ENCODE data around the gene OR10H5.
"Not testable (repeated sequence)": the region's sequence is repeated elsewhere in the genome, so short reads cannot be mapped to it uniquely, and the experiment has no call there.

Gene OR10H5

DNA sequence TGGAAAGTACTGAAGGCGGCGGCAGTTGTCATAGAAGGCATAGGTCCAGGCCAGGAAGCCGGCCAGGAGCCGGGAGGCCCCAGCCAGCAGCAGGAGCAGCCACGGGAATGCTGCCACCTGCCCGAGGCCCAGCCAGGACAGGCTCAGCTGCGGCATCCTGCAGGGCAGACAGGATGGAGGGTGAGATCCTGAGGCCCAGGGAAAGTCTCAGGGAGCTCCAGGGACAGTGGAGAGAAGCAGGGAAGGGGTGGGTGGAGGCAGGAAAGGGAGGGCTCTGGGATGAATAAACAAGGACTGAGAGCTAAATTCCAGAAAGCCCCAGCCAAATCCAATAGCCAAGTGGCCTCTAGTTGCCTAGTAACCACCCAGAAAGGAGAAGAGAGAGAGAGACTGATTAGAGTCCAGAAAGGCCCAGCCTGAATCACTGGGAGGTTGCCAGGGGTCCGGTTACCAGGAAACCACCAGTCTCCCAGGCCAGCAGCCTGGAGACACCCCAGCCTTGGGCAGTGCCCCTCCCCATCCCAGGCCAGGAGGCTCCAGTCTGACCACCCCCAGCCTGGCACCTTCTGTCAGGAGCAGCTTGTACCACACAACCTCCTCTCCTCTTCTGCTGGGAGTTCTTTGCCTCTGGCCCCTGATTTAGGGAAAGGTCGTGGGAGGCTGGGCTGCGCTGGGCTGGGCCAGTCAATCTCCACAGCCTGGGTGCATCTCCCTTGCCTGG is 7.5 kb upstream of the OR10H5 start:
- TF ChIP-seq POLR2AphosphoS5 (IDR thresholded peaks at IDR 0.05; ENCODE audit: low read depth, low read length) (no peak), TAF1 (IDR thresholded peaks at IDR 0.05; ENCODE audit: borderline replicate concordance, low read depth, low read length) (no peak), POLR2A (IDR thresholded peaks at IDR 0.05; ENCODE audit: low read depth, low read length) (no peak)
- DNase-seq (ENCODE audit: insufficient read length) (no peak), FAIRE-seq (no peak)

DNA sequence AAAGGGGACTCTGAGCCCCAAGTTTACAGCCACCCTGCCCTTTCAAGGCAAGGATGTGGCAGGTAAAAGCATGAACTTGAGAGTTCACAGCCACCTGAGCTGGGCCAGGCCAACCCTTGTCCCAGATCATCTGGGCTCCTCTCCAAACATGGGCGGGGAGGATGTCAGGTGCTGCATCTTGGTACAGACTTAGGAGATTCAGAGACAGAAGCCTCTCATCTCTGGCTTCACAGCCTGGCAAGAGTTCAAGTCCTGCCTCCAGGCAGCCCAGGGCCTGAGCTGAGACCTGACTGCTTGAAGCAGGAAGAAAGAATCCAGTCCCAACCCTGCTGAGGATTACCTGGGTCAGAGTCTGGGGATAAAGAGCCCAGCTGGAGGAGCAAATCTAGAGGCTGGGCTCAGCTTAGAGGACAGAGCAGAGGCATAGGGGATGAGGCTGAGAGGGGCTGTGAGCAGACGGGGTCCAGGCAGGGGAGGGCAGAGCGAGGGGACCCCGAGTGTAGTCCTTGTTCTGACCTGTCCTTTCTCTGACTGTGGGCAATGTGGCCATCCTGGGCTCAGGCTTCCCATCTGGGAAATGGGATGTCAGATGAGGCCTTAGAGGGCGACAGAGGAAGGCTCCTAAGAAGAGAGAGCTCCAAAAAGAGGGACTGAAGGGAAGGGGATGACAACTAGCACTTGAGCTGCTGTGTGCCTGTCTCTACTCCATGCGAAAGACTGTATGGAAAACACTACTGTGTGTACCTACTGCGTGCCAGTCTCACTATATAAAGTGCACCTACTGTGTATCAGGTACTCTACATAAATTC is 6.6 kb upstream of the OR10H5 start:
- TF ChIP-seq POLR2AphosphoS5 (IDR thresholded peaks at IDR 0.05; ENCODE audit: low read depth, low read length) (no peak), POLR2A (IDR thresholded peaks at IDR 0.05; ENCODE audit: low read depth, low read length) (no peak), TAF1 (IDR thresholded peaks at IDR 0.05; ENCODE audit: borderline replicate concordance, low read depth, low read length) (no peak)
- no peak for DNase-seq (ENCODE audit: insufficient read length)
- FAIRE-seq = peak; percentile 62

- DNase-seq (ENCODE audit: insufficient read length) = no peak
- FAIRE-seq = no peak
- no peak for TF ChIP-seq TAF1 (IDR thresholded peaks at IDR 0.05; ENCODE audit: borderline replicate concordance, low read depth, low read length)
- TF ChIP-seq POLR2AphosphoS5 (IDR thresholded peaks at IDR 0.05; ENCODE audit: low read depth, low read length) = no peak
- no peak for TF ChIP-seq POLR2A (IDR thresholded peaks at IDR 0.05; ENCODE audit: low read depth, low read length)
Measured at GRCh38 chr19:15781661-15782060, 5.8 kb upstream of the OR10H5 start.

- no peak for DNase-seq (ENCODE audit: insufficient read length)
- no peak for FAIRE-seq
- TF ChIP-seq TAF1 (IDR thresholded peaks at IDR 0.05; ENCODE audit: borderline replicate concordance, low read depth, low read length) = no peak
- TF ChIP-seq POLR2AphosphoS5 (IDR thresholded peaks at IDR 0.05; ENCODE audit: low read depth, low read length) = no peak
- no peak for TF ChIP-seq POLR2A (IDR thresholded peaks at IDR 0.05; ENCODE audit: low read depth, low read length)
Measured at GRCh38 chr19:15782211-15782610, 5.2 kb upstream of the OR10H5 start.

GRCh38 chr19:15782896-15783295 is 4.6 kb upstream of the OR10H5 start:
- FAIRE-seq; DNase-seq (ENCODE audit: insufficient read length): not testable (repeated sequence)

DNA sequence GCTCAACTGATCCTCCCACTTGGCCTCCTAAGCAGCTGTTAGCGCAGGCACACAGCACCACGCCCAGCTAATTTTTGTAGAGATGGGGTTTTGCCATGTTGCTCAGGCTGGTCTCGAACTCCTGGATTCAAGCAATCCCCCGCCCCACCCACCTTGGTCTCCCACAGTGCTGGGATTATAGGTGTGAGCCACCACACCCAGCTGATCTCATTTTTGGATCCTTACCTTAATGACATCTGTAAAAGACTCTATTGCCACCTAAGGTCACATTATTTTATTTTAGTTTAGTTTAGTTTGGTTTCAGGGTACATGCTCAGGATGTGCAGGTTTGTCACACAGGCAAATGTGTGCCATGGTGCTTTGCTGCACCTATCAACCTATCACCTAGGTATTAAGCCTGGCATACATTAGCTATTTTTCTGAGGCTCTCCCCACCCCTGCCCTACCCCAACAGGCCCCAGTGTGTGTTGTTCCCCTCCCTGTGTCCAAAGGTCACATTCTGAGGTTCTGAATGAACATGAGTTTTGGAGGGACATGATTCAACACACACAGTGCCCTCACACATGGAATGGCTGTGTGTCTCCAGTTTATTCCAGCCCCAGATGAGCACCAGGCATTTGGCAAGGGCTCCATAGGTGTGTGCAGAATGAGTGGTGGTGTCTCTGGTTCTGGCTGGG is 1.3 kb downstream of the OR10H5 start:
- no peak for TF ChIP-seq POLR2AphosphoS5 (IDR thresholded peaks at IDR 0.05; ENCODE audit: low read depth, low read length)
- no peak for TF ChIP-seq POLR2A (IDR thresholded peaks at IDR 0.05; ENCODE audit: low read depth, low read length)
- no peak for TF ChIP-seq TAF1 (IDR thresholded peaks at IDR 0.05; ENCODE audit: borderline replicate concordance, low read depth, low read length)
- no peak for DNase-seq (ENCODE audit: insufficient read length)
- FAIRE-seq = no peak

DNA sequence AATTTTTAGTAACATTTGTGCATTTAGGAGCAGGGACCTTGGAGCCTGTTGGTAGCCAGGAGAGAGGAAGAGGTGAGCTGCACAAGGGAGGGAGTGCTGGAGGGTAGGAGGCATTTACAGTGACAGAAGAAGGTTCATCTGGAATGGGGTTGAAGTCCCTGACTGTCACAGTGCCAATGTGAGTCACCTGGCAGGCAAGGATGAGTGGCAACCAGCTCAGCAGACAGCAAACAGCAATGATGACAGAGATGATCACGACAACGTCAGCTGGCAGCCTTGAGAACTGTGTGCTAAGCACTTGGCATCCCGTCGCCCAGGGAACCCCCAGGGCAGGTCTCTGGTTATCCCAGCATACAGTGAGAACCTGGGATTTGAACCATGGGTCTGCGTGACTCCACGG is 2.6 kb downstream of the OR10H5 start:
- DNase-seq (ENCODE audit: insufficient read length) = no peak
- FAIRE-seq = no peak

DNA sequence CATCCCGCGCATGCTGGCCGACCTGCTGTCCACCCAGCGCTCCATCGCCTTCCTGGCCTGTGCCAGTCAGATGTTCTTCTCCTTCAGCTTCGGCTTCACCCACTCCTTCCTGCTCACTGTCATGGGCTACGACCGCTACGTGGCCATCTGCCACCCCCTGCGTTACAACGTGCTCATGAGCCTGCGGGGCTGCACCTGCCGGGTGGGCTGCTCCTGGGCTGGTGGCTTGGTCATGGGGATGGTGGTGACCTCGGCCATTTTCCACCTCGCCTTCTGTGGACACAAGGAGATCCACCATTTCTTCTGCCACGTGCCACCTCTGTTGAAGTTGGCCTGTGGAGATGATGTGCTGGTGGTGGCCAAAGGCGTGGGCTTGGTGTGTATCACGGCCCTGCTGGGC is 6.8 kb downstream of the OR10H5 start:
- DNase-seq (ENCODE audit: insufficient read length); FAIRE-seq: not testable (repeated sequence)

More for the DNA sequence above, 2.6 kb downstream of the OR10H5 start:
- no peak for TF ChIP-seq POLR2A (IDR thresholded peaks at IDR 0.05; ENCODE audit: low read depth, low read length)
- TF ChIP-seq POLR2AphosphoS5 (IDR thresholded peaks at IDR 0.05; ENCODE audit: low read depth, low read length) = no peak
- TF ChIP-seq TAF1 (IDR thresholded peaks at IDR 0.05; ENCODE audit: borderline replicate concordance, low read depth, low read length) = no peak

DNA sequence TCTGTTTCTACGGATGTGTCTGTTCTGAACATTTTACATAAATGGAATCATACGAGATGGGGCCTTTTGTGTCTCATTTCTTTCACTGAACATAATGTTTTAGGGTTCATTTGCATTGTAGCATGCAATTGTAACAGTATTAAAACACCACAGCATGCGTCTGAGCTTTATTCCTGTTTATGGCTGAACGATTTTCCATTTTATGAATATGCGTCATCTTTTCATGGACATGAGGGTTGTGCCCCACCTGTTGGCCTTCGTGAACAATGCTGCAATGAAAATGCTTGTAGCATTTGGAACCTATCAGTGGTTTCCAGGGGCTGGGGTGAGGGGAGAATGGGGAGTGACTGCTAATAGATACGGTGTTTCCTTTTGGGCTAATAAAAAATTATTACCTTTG is 22.9 kb downstream of the OR10H5 start:
- FAIRE-seq (no peak), DNase-seq (ENCODE audit: insufficient read length) (no peak)
- TF ChIP-seq TAF1 (IDR thresholded peaks at IDR 0.05; ENCODE audit: borderline replicate concordance, low read depth, low read length) (no peak), POLR2AphosphoS5 (IDR thresholded peaks at IDR 0.05; ENCODE audit: low read depth, low read length) (no peak), POLR2A (IDR thresholded peaks at IDR 0.05; ENCODE audit: low read depth, low read length) (no peak)

DNA sequence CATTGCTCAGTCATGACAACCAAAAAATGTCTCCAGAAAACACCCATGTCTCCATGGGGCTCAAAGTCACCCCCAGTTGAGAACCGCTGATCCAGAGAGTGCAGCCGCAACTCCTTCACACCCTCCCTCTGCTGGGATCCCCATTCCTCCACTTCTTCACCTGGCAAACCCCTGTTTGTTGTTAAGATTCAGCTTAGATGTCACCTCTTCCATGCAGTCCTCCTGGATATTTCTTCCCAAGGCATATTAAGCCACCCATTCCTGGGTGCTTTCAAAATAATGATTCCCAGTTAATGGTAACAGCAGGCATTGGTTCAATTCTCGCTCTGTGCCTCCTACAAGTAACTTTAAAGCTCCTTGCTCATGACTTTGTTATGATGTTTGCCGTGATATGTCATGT is 24.0 kb downstream of the OR10H5 start:
- no peak for TF ChIP-seq POLR2AphosphoS5 (IDR thresholded peaks at IDR 0.05; ENCODE audit: low read depth, low read length)
- no peak for TF ChIP-seq POLR2A (IDR thresholded peaks at IDR 0.05; ENCODE audit: low read depth, low read length)
- TF ChIP-seq TAF1 (IDR thresholded peaks at IDR 0.05; ENCODE audit: borderline replicate concordance, low read depth, low read length) = no peak
- DNase-seq (ENCODE audit: insufficient read length) (no peak), FAIRE-seq (no peak)

DNA sequence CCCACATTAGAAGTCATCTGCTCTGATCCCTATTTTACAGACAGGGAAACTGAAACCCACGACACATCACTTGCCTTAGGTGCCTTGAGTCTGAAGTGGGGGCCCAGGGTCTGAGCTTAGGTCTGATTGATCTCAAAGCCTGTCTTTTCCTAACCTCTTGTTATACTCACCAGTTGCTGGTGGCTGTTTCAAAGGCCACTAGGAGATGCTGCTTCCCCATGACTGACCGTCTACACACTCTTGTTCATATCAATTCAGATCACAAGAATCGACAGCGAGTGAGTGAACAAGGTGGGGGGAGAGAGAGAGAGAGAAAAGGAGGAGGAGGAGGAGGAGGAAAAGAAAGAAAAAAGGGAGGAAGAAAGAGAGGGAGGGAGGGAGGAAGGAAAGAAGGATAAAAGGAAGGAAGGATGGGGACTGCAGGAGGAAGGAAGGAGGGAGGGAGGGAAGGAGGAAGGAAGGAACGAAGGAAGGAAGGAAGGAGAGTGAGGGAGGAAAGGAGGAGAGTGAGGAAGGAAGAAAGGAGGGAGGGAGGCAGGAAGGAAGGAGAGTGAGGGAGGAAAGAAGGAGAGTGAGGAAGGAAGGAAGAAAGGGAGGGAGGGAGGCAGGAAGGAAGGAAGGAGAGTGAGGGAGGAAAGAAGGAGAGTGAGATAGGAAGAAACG is 24.7 kb downstream of the OR10H5 start:
- DNase-seq (ENCODE audit: insufficient read length) = no peak
- no peak for FAIRE-seq
- no peak for TF ChIP-seq POLR2A (IDR thresholded peaks at IDR 0.05; ENCODE audit: low read depth, low read length)
- no peak for TF ChIP-seq POLR2AphosphoS5 (IDR thresholded peaks at IDR 0.05; ENCODE audit: low read depth, low read length)
- no peak for TF ChIP-seq TAF1 (IDR thresholded peaks at IDR 0.05; ENCODE audit: borderline replicate concordance, low read depth, low read length)
